Fibroblast of lung (primary cell): ENCODE data around the gene CPEB4.

ENCODE experiments used
- CTCF ChIP-seq, 2 donors: IDR thresholded peaks in 1 of 2; conservative IDR thresholded peaks in 1 of 2; 1 replicate in 1 of 2; 2 replicates in 1 of 2; pipeline ENCODE4 v1.5.1; 2011 to 2012; ENCODE audit warnings: low read length in 2 of 2, control low read depth in 1 of 2, inconsistent platforms in 1 of 2, low read depth in 1 of 2, mild to moderate bottlenecking in 1 of 2
- EZH2 ChIP-seq: IDR thresholded peaks from 2 replicates; pipeline ENCODE4 v1.5.1; 2012; ENCODE audit warnings: low read length, control low read depth, mild to moderate bottlenecking; ENCODE audit errors: missing control alignments

GRCh38 chr5:173863359-173863758 is 24.8 kb upstream of the CPEB4 start:
- TF ChIP-seq CTCF (conservative IDR thresholded peaks at IDR 0.05 in 1 of 2, IDR thresholded peaks at IDR 0.05 in 1 of 2; ENCODE audit: low read depth in 1 of 2, low read length in 2 of 2) (no peak), EZH2 (no peak)
